GM19395 (cell line): Measurements from ENCODE around the gene NDRG4.

Experiments used
- ATAC-seq: cut with Tn5 transposase; IDR thresholded peaks from one replicate; pipeline ENCODE4 v1.9.1; 2021; ENCODE audit warnings: mild to moderate bottlenecking, moderate library complexity; ENCODE audit not compliant: unreplicated experiment

The NDRG4 gene

DNA sequence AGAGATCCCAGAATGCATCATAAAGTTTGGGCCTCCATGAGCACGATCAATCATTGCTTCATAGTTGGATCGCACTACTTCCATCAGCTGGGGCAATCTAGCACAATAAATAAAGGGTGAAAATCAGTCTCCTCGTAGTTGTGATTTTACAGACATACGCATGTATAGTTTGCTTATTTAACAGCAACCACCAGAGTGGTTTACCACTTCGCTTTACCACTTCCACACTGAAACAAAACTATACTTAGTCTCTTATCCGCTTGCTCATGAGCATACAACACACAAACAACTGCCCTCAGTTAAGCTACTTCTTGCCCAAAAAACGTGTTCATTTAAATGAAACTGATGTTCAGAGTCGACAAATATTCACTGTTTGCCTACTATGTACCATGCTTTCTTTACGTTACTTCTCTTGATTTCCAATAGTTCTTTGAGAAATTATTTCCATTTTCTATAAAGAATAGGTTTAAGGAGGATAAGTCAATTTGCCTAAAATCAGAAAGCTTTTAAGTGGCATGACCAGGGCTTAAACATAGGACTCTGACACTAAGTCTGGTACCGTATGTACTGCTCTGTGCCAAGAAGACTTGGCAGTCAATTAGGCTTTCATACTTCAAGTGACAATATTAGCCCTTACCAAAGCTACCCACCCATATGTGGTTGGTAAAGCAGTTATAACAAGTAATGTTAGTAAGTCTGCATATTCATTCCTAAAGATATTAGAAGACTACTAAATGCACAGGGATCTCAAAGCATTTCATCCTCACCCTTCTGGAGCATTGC is 37.4 kb downstream of the NDRG4 start:
- no peak for ATAC-seq

DNA sequence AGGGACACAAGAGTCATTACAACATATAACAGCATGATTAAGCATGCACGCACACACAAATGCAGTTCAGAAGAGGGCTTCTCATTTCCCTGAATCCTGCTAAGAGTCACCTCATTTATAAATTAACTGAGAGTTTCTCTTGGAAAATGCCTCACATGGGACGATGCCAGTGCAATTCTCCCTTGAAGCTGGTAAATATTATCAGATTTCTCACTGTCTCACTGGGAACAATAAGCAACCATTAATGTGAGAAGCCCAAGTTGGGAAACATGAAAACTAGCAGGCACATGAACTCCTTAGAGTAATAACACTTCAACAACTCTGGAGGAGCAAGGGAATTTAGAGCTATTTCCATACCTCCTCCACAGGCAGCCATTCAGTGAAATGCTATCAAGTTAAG is 41.8 kb downstream of the NDRG4 start:
- no peak for ATAC-seq

DNA sequence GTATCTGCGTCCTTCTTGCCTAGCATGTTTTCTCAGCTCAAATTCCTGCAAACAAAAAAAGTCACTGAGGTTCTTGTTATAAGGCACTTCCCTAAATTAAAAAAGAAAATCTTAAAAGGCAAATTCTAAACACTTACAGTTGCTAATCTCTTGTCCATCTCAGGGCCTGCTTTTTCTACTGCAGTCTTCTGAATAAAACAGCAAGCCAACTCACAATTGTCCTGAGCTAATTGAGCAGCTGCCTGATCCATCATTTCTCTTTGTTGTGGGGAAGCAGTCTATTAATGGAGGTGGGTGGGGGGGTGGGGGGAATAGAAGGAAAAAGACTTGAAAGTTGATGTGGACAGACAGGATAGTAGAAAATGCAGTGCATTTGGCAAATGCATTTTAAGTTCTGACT is 42.3 kb downstream of the NDRG4 start:
- ATAC-seq = no peak

DNA sequence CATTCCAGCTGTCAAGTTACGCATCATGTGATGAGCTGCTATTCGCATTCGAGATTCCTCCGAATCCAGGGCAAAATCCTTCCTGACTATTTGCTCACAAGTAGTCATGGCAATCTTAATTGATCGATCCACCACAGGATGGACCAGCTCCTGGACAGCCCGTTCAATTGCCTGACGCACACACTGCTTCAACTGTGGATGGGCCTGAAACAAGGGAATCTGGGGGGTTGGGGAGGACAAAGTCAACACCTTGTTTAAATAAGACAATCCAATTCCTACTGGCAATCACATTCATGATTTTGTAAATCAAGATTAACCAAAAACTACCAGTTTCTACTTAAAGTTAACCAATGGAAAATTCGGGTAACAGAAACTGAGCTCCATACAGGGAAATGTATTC is 43.7 kb downstream of the NDRG4 start:
- ATAC-seq = no peak

DNA sequence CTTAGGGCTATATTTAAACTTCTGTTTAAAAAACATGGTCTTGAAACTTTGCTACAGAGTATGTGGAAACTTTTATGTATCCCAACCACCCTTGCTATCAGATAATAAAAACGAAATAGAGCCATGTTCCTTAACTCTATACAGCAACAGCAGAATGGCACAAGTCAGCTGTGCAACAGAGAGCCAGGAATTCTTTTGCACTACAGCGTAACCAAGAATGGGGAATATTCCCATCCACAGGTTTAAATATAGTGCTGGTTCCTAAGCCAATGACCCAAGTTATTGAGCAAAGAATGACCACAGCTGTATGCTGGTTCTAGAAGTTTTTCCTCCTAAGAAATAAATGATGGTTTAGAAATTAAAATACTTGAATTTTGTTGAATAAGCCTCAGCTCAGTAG is 48.4 kb downstream of the NDRG4 start:
- ATAC-seq = no peak

DNA sequence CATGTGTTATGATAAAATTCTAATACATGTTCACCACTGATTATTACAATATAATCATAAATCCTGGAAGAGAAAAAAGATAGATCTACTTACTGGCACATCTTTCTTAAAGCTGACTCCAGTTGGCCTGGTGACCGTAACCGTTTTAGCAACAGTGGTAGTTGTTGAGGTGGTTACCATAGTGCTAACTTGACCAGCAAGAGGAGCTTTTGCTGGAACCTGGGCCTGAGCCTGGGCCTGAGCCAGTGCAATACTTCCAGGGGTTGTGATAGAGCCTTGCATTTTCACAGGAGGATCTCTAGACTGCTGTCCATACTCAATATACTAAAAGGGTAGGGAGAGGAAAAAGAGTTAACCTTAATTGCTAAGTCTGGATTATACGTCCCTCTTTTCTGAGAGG is 51.6 kb downstream of the NDRG4 start:
- no peak for ATAC-seq

DNA sequence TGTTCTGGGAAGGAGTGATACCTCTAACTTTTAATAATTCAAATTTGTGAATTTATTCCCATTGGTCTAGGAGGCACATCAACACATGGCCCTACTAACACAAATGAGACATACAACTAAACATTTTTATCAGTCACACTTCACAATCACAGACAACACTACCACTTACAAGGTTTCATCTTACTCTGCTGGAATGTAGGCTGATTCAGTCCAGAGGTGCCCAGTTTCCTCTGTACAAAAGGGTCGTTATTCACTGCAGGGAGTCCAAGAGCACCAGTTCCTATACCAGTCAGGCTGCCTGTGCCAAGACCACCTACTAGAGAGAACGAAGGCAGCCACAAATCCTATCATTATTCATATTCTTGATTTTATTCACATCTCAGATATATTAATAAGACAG is 56.7 kb downstream of the NDRG4 start:
- ATAC-seq = no peak
